Bronchial epithelial cell (primary cell): ENCODE results near the gene LILRB4. TPM values are rescaled to one million over a fixed set of nuclear protein-coding genes. Genes with fewer than 3 reads are reported as not detected.

Experiments
- DNase-seq: peaks from one replicate; pipeline ENCODE4 v3.0.0-alpha.2; 2010; ENCODE audit warnings: low read depth
- FAIRE-seq: peaks from 2 replicates; lab custom pipeline; 2011; peaks lifted over from hg19 to GRCh38; lab: Jason Lieb, UNC
- H3K27me3 ChIP-seq: 2 replicates; pipeline ENCODE4 v1.5.1; 2011; ENCODE audit warnings: low read length; ENCODE audit not compliant: control insufficient read depth, insufficient read depth
- H3K36me3 ChIP-seq: 2 replicates; pipeline ENCODE4 v1.5.1; 2011; ENCODE audit warnings: low read length; ENCODE audit not compliant: control insufficient read depth, insufficient read depth
- H3K4me3 ChIP-seq: 2 replicates; pipeline ENCODE4 v1.5.1; 2011; ENCODE audit warnings: mild to moderate bottlenecking, low read depth, low read length, control low read depth
- CTCF ChIP-seq: IDR thresholded peaks from 2 replicates; pipeline ENCODE4 v1.5.1; 2011; ENCODE audit warnings: mild to moderate bottlenecking, moderate library complexity, low read length, control low read depth, inconsistent platforms; ENCODE audit not compliant: insufficient read depth, severe bottlenecking
- total RNA-seq: library from RNA; depleted of rRNA; stranded (reverse); fragments of >200 nt; gene quantifications from 2 replicates; pipeline ENCODE4 v1.2.1, GENCODE V29; 2014

Gene LILRB4
- total RNA-seq, 1 donor from 2014 or later = not detected

- FAIRE-seq = no peak
Measured at GRCh38 chr19:54648129-54648528, 14.7 kb upstream of the LILRB4 start.

GRCh38 chr19:54650108-54650655 lies 12.6 kb upstream of the LILRB4 start:
- FAIRE-seq (no peak), DNase-seq (no peak)
- no peaks in the 10 kb centered on the region for H3K27me3 ChIP-seq
- H3K4me3 ChIP-seq = no peak overlapping the region
- no peak for TF ChIP-seq CTCF
- no peaks in the 10 kb centered on the region for H3K36me3 ChIP-seq

More at GRCh38 chr19:54648129-54648528, 14.7 kb upstream of the LILRB4 start:
- no peak for DNase-seq
- Histone ChIP-seq H3K4me3 (no peak overlapping the region), H3K27me3 (no peaks in the 10 kb centered on the region), H3K36me3 (no peaks in the 10 kb centered on the region)
- no peak for TF ChIP-seq CTCF

GRCh38 chr19:54653181-54653809 lies 9.5 kb upstream of the LILRB4 start:
- Histone ChIP-seq H3K4me3 (no peak overlapping the region), H3K27me3 (no peaks in the 10 kb centered on the region), H3K36me3 (no peaks in the 10 kb centered on the region)
- TF ChIP-seq CTCF = peak; percentile 29
- peak; percentile 13 for DNase-seq
- no peak for FAIRE-seq

- no peak for DNase-seq
- TF ChIP-seq CTCF = no peak
- FAIRE-seq = peak; percentile 80
- Histone ChIP-seq H3K36me3 (no peaks in the 10 kb centered on the region), H3K4me3 (no peak overlapping the region), H3K27me3 (no peaks in the 10 kb centered on the region)
Measured at GRCh38 chr19:54654447-54655321, 8.1 kb upstream of the LILRB4 start.

- no peak for DNase-seq
- FAIRE-seq = no peak
- Histone ChIP-seq H3K4me3 (no peak overlapping the region), H3K36me3 (no peaks in the 10 kb centered on the region), H3K27me3 (no peaks in the 10 kb centered on the region)
- no peak for TF ChIP-seq CTCF
Measured at GRCh38 chr19:54659300-54659699, 3.5 kb upstream of the LILRB4 start.
